Gastrocnemius medialis (tissue), 4 donors: ENCODE results near the gene SUV39H2. TPM values are rescaled to one million over a fixed set of nuclear protein-coding genes. Genes with fewer than 3 reads are reported as not detected.

Experiments used
- ATAC-seq, 2 donors: fragments of 150-250 bp; one replicate each; pipeline ENCODE4 v1.9.1; 2016
- DNase-seq, 2 donors: peaks; one replicate each; pipeline ENCODE4 v3.0.0-alpha.2; 2019
- H3K27ac ChIP-seq, 4 donors: fragments of 200-600 bp; sonication (generic); 1 replicate in 1 of 4; 2 replicates in 3 of 4; pipeline ENCODE4 v1.5.1; 2016 to 2018; ENCODE audit warnings: mild to moderate bottlenecking in 2 of 4, moderate library complexity in 1 of 4
- H3K27me3 ChIP-seq, 3 donors: fragments of 200-600 bp; sonication (generic) in 2 of 3; 1 replicate in 1 of 3; 2 replicates in 2 of 3; pipeline versions ENCODE4 v1.5.1 to v1.6.0; 2016 to 2019; ENCODE audit warnings: mild to moderate bottlenecking in 1 of 3, moderate library complexity in 1 of 3
- H3K36me3 ChIP-seq, 2 donors: fragments of 200-600 bp; sonication (generic) in 1 of 2; one replicate each; pipeline ENCODE4 v1.5.1; 2017 to 2018
- H3K4me1 ChIP-seq, 2 donors: fragments of 200-600 bp; sonication (generic) in 1 of 2; one replicate each; pipeline ENCODE4 v1.5.1; 2016 to 2017; ENCODE audit warnings: mild to moderate bottlenecking in 2 of 2
- H3K4me3 ChIP-seq, 4 donors: fragments of 200-600 bp; sonication (generic) in 3 of 4; 1 replicate in 1 of 4; 2 replicates in 3 of 4; pipeline ENCODE4 v1.5.1; 2016 to 2019; ENCODE audit warnings: mild to moderate bottlenecking in 2 of 4
- H3K9me3 ChIP-seq, 3 donors: fragments of 200-600 bp; sonication (generic) in 2 of 3; 1 replicate in 1 of 3; 2 replicates in 2 of 3; pipeline ENCODE4 v1.5.1; 2016 to 2019
- POLR2A ChIP-seq, 2 donors: fragments of 450-650 bp; IDR thresholded peaks; one replicate each; pipeline ENCODE4 v1.6.1; 2017; ENCODE audit warnings: antibody characterized with exemption in 2 of 2, mild to moderate bottlenecking in 2 of 2, moderate library complexity in 2 of 2
- in situ Hi-C, 4 donors: fragments of 200-750 bp; cut with MboI; loops; one replicate each; pipeline versions ENCODE4 v1.15.0 to v1.8.0; 2017; ENCODE audit warnings: low sequenced_read_pairs in 4 of 4
- intact Hi-C: fragments of 100-400 bp; cut with DNase I; formaldehyde crosslinking; loops from one replicate; pipeline ENCODE4 v1.15.1; 2023; ENCODE audit warnings: low total_unique reads
- total RNA-seq, 4 donors: library from RNA; depleted of rRNA; stranded (reverse); fragments of >200 nt; gene quantifications; one replicate each; pipeline versions ENCODE4 v1.1.0 to v1.2.3, GENCODE V29; 2016
- TF ChIP-seq, protein P1 (sequence below), 5 experiments: fragments of 450-650 bp in 3 of 5; fragments of 200-600 bp in 2 of 5; sonication (generic) in 2 of 5; IDR thresholded peaks in 4 of 5; conservative IDR thresholded peaks in 1 of 5; 1 replicate in 4 of 5; 2 replicates in 1 of 5; pipeline ENCODE4 v1.5.1; 2016 to 2019; ENCODE audit warnings: antibody characterized with exemption in 5 of 5, mild to moderate bottlenecking in 3 of 5, moderate library complexity in 3 of 5

The SUV39H2 gene
- total RNA-seq, 4 donors from 2014 or later: 0.71 to 7.4 (median 5.0) TPM

- no peak overlapping the region for H3K27ac ChIP-seq
- no peaks in the 10 kb centered on the region for H3K9me3 ChIP-seq
- no peak for DNase-seq
- peaks cover 3 to 63% of the 10 kb centered on the region in 2 donors for H3K36me3 ChIP-seq
- no peaks in the 10 kb centered on the region for H3K4me1 ChIP-seq
- no peak overlapping the region for H3K4me3 ChIP-seq
- no peak for ATAC-seq
- TF ChIP-seq, protein P1, sequence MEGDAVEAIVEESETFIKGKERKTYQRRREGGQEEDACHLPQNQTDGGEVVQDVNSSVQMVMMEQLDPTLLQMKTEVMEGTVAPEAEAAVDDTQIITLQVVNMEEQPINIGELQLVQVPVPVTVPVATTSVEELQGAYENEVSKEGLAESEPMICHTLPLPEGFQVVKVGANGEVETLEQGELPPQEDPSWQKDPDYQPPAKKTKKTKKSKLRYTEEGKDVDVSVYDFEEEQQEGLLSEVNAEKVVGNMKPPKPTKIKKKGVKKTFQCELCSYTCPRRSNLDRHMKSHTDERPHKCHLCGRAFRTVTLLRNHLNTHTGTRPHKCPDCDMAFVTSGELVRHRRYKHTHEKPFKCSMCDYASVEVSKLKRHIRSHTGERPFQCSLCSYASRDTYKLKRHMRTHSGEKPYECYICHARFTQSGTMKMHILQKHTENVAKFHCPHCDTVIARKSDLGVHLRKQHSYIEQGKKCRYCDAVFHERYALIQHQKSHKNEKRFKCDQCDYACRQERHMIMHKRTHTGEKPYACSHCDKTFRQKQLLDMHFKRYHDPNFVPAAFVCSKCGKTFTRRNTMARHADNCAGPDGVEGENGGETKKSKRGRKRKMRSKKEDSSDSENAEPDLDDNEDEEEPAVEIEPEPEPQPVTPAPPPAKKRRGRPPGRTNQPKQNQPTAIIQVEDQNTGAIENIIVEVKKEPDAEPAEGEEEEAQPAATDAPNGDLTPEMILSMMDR (IDR thresholded peaks at IDR 0.05 in 4 of 5, conservative IDR thresholded peaks at IDR 0.05 in 1 of 5): no peak
- no peak for TF ChIP-seq POLR2A (IDR thresholded peaks at IDR 0.05)
- in situ Hi-C loops: no loop called here
- intact Hi-C loops: no loop called here
- no peaks in the 10 kb centered on the region for H3K27me3 ChIP-seq
Measured at GRCh38 chr10:14910953-14911352, 32.3 kb downstream of the SUV39H2 start.

GRCh38 chr10:14911801-14912200, 33.1 kb downstream of the SUV39H2 start:
- ATAC-seq: no peak
- no peaks in the 10 kb centered on the region for H3K4me1 ChIP-seq
- no peak for TF ChIP-seq POLR2A (IDR thresholded peaks at IDR 0.05)
- TF ChIP-seq, protein P1 (IDR thresholded peaks at IDR 0.05 in 4 of 5, conservative IDR thresholded peaks at IDR 0.05 in 1 of 5): no peak
- intact Hi-C loops (no loop called here), in situ Hi-C loops (no loop called here)
- no peak overlapping the region for H3K4me3 ChIP-seq
- H3K27me3 ChIP-seq: no peaks in the 10 kb centered on the region
- H3K36me3 ChIP-seq: peaks cover 3 to 71% of the 10 kb centered on the region in 2 donors
- H3K9me3 ChIP-seq: peaks cover 0 to 5% (median 0%) of the 10 kb centered on the region in 3 donors
- no peak overlapping the region for H3K27ac ChIP-seq
- DNase-seq: no peak

- Histone ChIP-seq H3K36me3 (peaks cover 0 to 74% of the 10 kb centered on the region in 2 donors), H3K4me1 (no peaks in the 10 kb centered on the region), H3K27me3 (no peaks in the 10 kb centered on the region), H3K27ac (no peak overlapping the region), H3K9me3 (peaks cover 0 to 18% (median 0%) of the 10 kb centered on the region in 3 donors), H3K4me3 (no peak overlapping the region)
- DNase-seq: no peak
- intact Hi-C loops (no loop called here), in situ Hi-C loops (no loop called here)
- TF ChIP-seq POLR2A (IDR thresholded peaks at IDR 0.05): no peak
- TF ChIP-seq, protein P1 (IDR thresholded peaks at IDR 0.05 in 4 of 5, conservative IDR thresholded peaks at IDR 0.05 in 1 of 5): no peak
- no peak for ATAC-seq
Measured at GRCh38 chr10:14916600-14916999, 37.9 kb downstream of the SUV39H2 start.

DNA sequence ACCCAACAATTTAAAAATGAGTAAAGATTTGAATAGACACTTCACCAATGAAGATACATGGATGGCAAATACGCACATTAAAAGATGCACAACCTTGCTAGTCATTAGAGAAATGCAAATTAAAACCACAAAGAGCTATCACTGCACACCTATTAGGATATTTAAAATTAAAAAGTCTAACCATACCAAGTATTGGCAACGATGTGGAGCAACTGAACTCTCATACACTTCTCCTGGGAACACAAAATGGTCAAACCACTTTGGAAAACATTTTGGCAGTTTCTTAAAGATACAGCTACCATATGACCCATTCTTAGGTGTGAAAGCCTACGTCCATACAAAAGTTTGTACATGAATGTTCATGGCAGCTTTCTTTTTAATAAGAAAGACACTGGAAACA, 39.2 kb downstream of the SUV39H2 start:
- H3K27me3 ChIP-seq: no peaks in the 10 kb centered on the region
- no peaks in the 10 kb centered on the region for H3K4me1 ChIP-seq
- no peak for TF ChIP-seq POLR2A (IDR thresholded peaks at IDR 0.05)
- TF ChIP-seq, protein P1 (IDR thresholded peaks at IDR 0.05 in 4 of 5, conservative IDR thresholded peaks at IDR 0.05 in 1 of 5): no peak
- H3K9me3 ChIP-seq: peaks cover 0 to 18% (median 0%) of the 10 kb centered on the region in 3 donors
- in situ Hi-C loops: no loop called here
- no peak for DNase-seq
- H3K4me3 ChIP-seq: no peak overlapping the region
- no peak for ATAC-seq
- peaks cover 0 to 83% of the 10 kb centered on the region in 2 donors for H3K36me3 ChIP-seq
- intact Hi-C loops: no loop called here
- no peak overlapping the region for H3K27ac ChIP-seq

- in situ Hi-C loops (no loop called here), intact Hi-C loops (no loop called here)
- H3K9me3 ChIP-seq: peaks cover 0 to 18% (median 0%) of the 10 kb centered on the region in 3 donors
- H3K27ac ChIP-seq: no peak overlapping the region
- H3K36me3 ChIP-seq: peaks cover 0 to 78% of the 10 kb centered on the region in 2 donors
- DNase-seq (no peak), ATAC-seq (no peak)
- H3K27me3 ChIP-seq: no peaks in the 10 kb centered on the region
- no peak overlapping the region for H3K4me3 ChIP-seq
- H3K4me1 ChIP-seq: no peaks in the 10 kb centered on the region
- no peak for TF ChIP-seq POLR2A (IDR thresholded peaks at IDR 0.05)
- TF ChIP-seq, protein P1 (IDR thresholded peaks at IDR 0.05 in 4 of 5, conservative IDR thresholded peaks at IDR 0.05 in 1 of 5): no peak
Measured at GRCh38 chr10:14918964-14919363, 40.3 kb downstream of the SUV39H2 start.
